GM18867 (cell line): ENCODE measurements around the gene AIG1.
"Not testable (repeated sequence)": the region's sequence is repeated elsewhere in the genome, so short reads cannot be mapped to it uniquely, and the experiment has no call there.

ENCODE experiments used
- ATAC-seq: cut with Tn5 transposase; IDR thresholded peaks from one replicate; pipeline ENCODE4 v1.9.1; 2021; ENCODE audit warnings: mild to moderate bottlenecking, moderate library complexity; ENCODE audit not compliant: unreplicated experiment

AIG1 gene

GRCh38 chr6:143160439-143161220, 99.9 kb downstream of the AIG1 start:
- ATAC-seq = no peak

- ATAC-seq = no peak
These were observed 102.9 kb downstream of the AIG1 start for GRCh38 chr6:143163621-143164020.

GRCh38 chr6:143164565-143165105, 103.9 kb downstream of the AIG1 start:
- ATAC-seq = no peak

GRCh38 chr6:143165315-143165855, 104.7 kb downstream of the AIG1 start:
- no peak for ATAC-seq

GRCh38 chr6:143166247-143166695, 105.6 kb downstream of the AIG1 start:
- no peak for ATAC-seq

GRCh38 chr6:143167224-143167623, 106.5 kb downstream of the AIG1 start:
- ATAC-seq = no peak

GRCh38 chr6:143168396-143168816, 107.7 kb downstream of the AIG1 start:
- ATAC-seq = not testable (repeated sequence)

GRCh38 chr6:143169440-143169839, 108.8 kb downstream of the AIG1 start:
- no peak for ATAC-seq

GRCh38 chr6:143174516-143174915, 113.8 kb downstream of the AIG1 start:
- no peak for ATAC-seq

GRCh38 chr6:143174951-143175350, 114.3 kb downstream of the AIG1 start:
- ATAC-seq = no peak

GRCh38 chr6:143176090-143177021, 115.7 kb downstream of the AIG1 start:
- no peak for ATAC-seq

- ATAC-seq = no peak
These were observed 117.0 kb downstream of the AIG1 start for GRCh38 chr6:143177706-143178105.

GRCh38 chr6:143179096-143179495, 118.4 kb downstream of the AIG1 start:
- no peak for ATAC-seq

GRCh38 chr6:143179901-143180612, 119.4 kb downstream of the AIG1 start:
- no peak for ATAC-seq

- ATAC-seq = no peak
These were observed 120.1 kb downstream of the AIG1 start for GRCh38 chr6:143180826-143181225.

GRCh38 chr6:143183666-143184065, 123.0 kb downstream of the AIG1 start:
- no peak for ATAC-seq

GRCh38 chr6:143185288-143185687, 124.6 kb downstream of the AIG1 start:
- no peak for ATAC-seq

GRCh38 chr6:143187238-143187923, 126.7 kb downstream of the AIG1 start:
- no peak for ATAC-seq

GRCh38 chr6:143188292-143188691, 127.6 kb downstream of the AIG1 start:
- ATAC-seq = no peak

- no peak for ATAC-seq
These were observed 130.7 kb downstream of the AIG1 start for GRCh38 chr6:143191361-143191760.
